COLO668 (cell line): ENCODE results near the gene DDX3X.
"Not testable (repeated sequence)": the region's sequence is repeated elsewhere in the genome, so short reads cannot be mapped to it uniquely, and the experiment has no call there.

Experiments
- DNase-seq: peaks from one replicate; lab custom pipeline; 2025; ENCODE audit not compliant: unreplicated experiment; lab: John Stamatoyannopoulos, UW

The DDX3X gene

DNA sequence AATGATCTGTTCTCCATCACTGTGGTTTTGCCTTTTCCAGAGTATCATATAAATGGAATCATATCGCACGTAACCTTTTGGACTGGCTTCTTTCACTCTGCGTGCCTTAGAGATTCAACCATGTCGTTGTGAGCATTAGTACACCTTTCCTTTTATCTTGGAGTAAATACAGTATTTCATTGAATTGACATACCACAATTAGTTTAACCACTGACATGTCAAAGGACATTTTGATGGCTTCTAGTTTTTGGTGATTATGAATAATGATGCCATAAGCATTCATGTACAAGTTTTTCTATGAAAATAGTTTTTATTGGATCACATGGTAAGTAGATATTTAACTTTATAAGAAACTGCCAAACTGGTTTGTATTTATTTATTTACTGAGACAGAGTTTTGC is 35.2 kb downstream of the DDX3X start:
- no peak for DNase-seq

DNA sequence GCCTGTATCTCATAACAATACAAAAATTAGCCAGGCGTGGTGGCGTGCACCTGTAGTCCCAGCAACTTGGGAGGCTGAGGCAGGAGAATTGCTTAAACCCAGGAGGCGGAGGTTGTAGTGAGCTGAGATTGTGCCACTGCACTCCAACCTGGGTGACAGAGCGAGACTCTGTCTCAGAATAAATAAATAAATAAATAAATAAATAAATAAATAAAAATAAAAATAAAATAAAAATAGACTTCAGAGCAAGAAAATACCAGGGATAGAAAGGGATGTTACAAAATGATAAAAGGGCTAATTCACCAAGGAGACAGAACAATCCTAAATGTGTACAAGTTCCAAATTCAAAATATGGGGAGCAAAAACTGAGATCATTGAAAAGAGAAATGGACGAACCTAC is 37.6 kb downstream of the DDX3X start:
- not testable (repeated sequence) for DNase-seq

DNA sequence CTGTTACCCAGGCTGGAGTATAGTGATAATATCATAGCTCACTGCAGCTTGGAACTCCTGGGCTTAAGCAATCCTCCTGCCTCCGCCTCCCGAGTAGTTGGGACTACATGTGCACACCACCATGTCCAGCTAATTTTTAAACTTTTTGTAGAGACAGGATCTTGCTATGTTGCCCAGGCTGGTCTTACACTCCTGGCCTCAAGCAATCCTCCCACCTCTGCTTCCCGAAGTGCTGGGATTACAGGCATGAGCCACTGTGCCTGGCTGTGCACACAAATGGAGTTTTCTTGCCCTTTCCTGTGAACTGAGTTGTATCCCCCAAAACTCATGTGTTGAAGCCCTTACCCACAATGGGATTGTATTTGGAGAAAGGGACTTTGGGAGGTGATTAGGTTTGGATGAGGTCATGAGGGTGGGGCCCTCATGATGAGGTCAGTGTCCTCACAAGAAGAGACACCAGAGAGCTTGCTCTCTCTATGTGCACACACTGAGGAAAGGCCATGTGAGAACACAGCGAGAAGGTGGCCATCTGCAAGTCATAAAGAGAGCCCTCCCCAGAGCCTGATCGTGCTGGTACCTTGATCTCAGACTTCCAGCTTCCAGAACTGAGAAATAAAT is 40.1 kb downstream of the DDX3X start:
- no peak for DNase-seq

DNA sequence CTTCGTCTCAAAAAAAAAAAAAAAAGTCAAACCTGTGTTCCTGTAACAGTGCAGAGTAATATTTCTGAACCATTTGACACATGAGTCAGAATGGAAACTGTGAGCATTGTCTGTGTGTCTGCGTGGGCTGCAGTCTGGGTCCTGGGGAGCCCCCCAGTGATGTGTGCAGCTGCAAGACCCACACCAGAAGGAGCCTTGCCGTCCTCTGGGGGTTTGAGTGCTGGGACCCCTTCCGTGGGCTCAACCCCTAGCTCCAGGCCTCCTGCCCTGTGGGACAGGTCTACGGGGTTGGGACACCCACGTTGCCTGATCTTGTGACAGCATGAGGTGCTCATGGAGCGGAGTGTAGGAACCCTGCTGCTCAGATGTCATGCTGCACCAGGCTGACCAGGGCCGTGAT is 43.7 kb downstream of the DDX3X start:
- DNase-seq, result no peak

DNA sequence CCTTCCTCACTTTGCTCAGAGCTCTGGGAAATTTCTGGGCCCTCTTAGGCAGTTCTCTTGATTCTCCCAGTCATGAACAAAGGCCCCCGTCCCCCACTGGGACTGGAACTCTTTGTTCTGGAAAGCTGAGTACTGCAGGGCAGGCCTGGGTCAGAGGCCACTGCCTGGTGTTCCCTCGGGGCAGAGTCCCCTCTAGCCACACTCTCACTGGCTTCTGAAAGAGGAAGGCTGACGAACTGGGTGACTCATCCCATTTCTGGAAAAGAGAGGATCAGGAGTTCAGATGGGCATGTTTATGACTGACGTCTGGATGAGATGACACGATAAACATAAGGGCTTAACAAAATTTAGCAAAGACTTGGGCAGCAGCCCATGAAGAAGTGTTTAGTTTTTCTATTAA is 47.7 kb downstream of the DDX3X start:
- DNase-seq, result no peak

DNA sequence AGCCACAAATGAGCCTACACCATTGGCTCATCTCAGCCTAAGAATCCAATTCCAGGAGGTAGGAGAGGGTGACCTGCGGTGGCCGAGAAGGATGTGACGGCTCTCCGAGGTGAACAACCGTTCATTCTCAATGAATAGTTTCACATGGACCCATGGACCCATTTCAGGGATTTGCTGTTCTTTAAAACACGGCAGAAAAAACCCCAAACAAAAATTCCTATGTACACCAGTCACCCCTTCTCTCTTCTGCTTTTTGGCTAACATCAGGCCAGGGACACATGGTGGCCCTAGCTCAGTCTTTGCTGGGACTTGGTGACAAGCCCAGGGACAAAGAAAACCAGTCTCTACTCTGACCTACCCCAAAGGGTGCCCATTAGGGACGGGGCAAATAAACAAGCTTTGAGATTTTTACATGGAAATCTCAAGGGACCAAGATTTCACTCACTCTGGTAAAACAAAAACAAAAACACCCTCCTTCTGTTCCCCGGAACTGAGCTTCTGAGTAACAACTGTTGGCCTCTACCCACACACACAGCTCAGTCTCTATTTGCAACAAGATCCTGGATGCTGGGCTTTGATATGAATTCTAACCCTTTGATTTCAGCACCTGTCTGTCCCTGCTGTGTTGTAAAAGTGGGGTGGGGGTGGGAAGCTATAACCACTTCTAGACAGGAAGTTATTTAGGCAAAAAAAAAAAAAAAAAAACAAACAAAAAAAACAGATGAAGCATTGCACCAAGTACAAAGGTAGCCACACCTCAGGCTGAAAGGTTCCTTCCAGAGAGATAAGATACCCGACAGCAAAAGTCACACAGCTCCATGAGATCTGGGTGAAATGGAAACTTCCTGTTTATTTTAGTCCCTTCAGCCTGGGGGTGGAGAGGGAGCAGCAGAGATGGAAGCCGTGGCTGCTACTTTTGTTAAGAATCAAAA is 49.0 kb downstream of the DDX3X start:
- no peak for DNase-seq

DNA sequence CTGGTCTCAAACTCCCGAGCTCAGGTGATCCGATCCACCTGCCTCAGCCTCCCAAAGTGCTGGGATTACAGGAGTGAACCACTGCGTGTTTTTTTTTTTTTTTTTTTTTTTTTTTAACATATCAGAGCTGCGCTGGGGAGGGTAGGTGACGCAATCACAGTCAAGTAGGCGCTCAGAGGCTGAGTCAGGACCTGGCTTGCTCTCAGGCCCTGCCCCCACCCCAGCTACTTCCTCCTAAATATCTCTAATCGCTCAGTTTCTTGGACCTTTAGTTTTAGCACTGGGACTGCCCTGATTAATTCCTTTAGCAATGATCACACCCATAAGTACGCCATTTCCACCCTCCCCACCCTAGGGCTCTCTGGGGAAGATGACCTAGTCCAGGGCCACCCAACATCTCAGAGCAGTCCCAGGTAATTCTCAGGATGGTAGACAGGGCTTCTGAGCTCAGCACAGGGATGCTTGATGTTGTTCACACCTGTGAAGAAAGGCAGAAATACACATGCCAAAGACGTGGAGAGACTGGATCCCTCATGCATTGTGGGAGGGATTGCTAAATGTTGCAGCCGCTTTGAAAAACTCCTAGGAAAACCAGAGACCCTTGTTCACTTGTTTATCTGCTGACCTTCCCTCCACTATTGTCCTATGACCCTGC is 50.2 kb downstream of the DDX3X start:
- DNase-seq, result no peak

DNA sequence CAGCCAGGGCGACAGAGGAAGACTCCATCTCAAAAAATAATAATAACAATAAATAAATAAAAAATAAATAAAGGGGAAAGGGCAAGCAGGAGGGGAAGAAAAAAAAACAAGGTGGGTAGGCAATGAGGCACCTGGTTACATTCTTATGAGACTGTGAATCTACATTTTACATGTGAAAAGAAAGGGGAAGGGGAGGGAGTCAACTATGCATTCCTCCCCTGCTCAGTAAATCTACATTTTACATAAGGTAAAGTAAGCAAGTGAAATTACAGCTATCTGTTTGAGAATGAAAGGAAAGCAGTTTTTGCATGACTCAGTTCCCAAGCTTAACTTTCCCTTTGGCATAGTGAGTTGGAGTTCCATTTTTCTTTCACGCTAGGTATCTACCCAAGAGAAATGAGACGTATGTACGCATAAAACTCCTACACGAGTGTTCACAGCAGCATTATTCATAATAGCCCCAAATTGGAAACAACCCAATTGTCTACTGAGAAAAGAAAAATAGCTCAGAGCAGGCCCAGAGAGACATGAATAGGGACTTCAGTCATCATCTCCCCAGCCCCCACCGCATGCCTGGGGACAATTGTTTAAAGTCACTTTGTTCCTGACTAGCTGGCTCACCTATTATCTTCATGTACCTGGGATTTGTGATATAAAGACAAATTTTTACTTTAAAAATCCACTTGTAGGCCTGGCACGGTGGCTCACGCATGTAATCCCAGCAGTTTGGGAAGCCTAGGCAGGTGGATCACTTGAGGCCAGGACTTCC is 52.4 kb downstream of the DDX3X start:
- no peak for DNase-seq

DNA sequence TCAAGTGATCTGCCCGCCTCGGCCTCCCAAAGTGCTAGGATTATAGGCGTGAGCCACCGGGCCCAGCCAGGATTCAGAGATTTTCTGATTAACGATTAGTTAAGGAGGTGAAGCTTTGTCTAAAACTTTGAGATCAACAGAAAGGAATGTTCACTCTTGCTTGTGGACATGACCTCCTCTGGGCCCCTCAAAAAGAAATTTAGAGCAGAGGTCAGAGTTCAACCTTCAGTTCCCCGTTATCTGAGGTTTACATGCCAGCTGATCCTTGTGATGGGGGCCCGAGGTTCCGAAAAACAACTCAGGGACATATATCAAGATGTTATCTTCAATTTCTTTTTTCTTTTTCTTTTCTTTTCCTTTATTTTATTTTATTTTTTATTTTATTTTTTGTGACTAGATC is 54.6 kb downstream of the DDX3X start:
- DNase-seq, result no peak

DNA sequence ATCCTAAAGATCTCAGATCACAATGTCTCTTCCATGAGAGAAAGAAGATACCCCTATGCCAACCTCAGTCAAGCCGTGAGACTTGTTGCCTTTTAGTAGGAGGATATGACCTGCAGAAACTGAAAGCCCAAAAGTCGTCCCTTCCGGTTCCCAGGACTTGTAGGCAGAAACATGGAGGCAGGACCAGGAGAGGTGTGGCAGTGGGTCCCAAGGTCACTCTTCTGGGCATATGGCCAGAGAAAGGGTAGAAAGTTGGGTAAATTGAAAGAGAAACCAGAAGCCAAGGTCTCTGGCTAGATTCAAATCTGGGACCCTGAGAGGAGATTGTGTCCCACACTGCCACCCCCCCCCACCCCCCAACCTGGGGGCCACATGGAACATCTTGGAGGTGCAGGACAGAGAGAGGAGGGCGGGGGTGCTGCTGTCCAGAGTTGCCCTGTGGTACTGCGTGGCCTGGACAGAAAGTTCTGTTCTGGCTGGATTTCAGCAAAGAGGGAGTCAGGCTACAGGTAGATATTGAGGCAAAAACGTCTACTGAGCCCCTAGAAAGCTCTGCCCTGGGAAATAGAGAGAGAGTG is 55.4 kb downstream of the DDX3X start:
- no peak for DNase-seq

DNA sequence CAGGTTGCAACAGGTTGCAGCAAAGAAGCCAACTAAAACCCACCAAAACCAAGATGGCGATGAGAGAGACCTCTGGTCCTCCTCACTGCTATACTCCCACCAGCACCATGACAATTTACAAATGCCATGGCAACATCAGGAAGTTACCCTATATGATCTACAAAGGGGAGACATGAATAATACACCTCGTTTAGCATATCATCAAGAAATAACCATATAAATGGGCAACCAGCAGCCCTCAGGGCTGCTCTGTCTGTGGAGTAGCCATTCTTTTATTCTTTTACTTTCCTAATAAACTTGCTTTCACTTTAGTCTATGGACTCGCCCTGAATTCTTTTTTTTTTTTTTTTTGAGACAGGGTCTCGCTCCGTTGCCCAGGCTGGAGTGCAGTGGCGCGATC is 56.6 kb downstream of the DDX3X start:
- DNase-seq, result not testable (repeated sequence)

DNA sequence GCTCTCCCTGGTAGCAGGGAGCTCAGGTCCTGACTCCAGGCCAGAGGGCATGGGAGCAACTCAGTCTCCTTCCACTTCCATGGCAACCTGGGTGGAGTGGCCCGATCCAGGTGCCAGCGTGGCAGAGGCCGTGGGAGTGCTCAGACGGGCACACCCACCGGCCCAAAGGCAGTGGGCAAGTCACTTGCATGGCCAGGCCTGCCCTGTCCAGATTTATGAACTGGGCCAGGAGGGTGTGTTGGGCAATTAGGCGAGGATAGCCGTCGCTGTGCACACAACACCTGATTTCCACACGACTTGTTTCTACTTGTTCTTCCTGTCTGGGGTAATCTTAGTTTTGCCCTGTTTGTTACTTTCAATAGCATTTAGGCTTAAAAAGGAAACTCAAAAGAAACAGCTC is 57.6 kb downstream of the DDX3X start:
- no peak for DNase-seq

DNA sequence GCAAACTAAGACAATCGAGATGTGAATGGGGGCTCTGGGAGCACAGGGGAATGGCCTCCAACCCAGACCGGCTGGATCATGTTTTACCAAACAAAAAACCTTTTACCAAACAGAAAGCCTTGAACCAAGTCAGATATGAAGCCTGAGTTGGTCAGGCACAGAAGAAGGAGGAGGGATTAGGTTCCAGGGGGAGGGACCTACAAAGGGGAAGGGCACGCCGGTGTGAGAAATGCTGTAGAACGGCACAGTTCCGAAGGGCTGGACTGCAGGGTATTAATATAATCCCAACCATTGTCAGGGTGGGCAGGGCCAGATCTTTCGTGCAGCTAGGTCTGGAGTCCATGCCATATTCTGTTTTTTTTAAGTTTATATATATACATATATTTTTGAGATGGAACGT is 60.3 kb downstream of the DDX3X start:
- no peak for DNase-seq

DNA sequence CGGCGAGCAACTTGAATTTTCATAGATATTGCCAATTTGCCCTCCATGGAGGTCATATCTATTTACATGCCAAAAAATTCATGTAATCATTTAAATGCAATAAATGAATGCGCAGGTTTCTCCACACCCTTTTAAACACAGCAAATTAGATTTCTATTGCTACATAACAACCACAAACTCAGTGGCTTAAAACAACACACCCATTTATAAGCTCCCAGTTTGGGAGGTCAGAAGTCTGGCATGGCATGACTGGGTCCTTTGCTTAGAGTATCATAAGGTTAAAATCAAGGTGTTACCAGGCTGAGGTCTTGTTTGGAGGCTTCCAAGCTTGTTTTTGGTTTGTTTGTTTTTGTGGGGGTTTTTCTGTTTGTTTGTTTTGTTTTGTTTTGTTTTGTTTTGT is 63.3 kb downstream of the DDX3X start:
- DNase-seq, result no peak

DNA sequence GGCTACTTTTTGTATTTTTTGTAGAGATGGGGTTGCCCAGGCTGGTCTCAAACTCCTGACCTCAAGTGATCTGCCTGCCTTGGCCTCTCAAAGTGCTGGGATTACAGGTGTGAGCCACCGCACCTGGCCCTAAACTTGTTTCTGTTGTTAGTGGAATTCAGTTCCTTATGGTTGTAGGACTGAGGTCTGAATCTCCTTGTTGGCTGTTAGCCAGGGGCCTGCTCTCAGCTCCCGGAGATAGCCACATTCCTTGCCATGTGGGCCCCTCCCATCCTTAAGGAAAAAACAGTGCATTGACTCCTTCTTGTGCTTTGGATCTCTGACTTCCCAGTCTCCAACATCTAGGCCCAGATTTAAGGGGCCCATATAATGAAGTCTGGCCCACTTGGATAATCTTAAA is 63.8 kb downstream of the DDX3X start:
- DNase-seq, result no peak

DNA sequence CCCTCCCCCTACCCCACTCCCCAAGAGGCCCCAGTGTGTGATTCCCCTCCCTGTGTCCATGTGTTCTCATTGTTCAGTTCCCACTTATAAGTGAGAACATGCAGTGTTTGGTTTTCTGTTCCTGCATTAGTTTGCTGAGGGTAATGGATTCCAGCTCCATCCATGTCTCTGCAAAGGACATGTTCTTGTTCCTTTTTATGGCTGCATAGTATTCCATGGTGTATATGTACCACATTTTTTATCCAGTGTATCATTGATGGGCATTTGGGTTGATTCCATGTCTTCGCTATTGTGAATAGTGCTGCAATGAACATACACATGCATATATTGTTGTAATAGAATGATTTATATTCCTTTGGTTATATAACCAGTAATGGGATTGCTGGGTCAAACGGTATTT is 68.6 kb downstream of the DDX3X start:
- not testable (repeated sequence) for DNase-seq

DNA sequence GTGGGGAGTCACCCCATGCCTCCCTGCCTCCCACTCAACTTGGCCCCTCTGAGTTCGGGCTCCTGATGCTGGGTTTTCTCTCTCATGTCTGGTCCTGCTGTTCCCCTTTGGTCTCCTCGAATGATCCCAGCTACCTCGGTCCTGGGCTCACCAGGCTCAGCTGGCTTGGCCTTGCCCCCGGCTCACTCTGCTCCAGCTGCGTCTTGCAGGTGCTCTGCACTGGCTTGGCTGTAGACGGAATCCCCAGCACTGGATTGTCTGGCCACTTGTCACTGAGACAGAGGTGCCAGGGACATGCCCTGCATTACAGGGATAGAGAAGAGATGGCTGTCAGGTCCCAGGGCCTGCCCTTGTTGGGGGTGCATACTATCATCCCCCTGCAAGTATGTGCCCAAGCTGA is 71.6 kb downstream of the DDX3X start:
- no peak for DNase-seq

DNA sequence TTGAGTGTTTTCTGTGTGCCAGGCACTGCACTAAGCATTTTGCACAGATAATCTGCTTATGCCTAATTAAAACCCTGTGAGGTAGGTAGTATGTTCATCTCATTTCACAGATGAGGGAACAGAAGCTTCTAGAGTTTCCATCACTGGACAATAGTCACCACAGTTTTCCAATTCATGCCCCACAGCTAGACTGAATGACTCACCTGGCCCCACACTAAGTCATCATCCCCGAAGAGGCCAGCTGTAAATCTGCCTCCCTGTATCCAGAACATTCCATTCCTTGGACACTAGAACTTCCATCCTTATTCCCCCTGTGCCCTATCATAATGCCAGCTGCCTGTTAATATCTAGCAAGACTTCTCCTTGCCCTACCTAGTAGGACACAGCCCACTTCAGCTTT is 72.2 kb downstream of the DDX3X start:
- no peak for DNase-seq

DNA sequence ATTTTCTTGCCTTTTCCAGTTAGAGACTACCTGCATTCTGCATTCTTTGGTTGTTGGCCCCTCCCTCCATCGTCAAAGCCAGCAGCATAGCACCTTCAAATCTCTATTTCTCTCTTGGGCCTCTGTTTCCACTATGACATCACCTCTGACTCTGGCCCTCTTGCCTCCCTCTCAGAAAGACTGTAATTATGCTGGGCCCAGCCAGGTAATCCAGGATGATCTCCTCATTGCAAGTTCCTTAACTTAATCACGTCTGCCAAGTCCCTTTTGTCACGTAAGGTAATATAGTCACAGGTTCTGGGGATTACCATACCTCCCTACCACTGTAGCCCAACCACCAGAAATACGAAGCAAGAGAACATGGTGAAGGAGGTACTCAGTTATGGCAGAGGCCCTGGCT is 73.9 kb downstream of the DDX3X start:
- DNase-seq, result no peak

DNA sequence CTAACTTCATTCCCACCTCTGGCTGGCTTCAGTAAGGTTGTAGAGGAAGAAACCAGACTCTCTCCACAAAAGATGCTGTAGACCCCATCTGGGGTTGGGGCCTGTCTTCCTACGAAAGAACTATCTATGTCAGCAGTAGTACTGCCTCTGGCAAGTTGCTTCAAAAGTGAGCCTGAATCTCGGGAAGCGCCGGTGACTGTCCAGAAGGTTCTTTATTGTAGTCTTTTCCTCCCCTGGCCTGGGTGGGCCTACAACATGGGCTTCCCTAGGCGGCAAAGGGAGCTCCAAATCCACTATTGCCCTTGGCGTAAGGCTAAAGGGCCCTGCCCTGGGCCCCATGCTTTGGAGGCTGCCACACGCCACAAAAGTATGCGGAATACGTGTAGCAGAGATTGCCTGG is 74.6 kb downstream of the DDX3X start:
- DNase-seq, result no peak

DNA sequence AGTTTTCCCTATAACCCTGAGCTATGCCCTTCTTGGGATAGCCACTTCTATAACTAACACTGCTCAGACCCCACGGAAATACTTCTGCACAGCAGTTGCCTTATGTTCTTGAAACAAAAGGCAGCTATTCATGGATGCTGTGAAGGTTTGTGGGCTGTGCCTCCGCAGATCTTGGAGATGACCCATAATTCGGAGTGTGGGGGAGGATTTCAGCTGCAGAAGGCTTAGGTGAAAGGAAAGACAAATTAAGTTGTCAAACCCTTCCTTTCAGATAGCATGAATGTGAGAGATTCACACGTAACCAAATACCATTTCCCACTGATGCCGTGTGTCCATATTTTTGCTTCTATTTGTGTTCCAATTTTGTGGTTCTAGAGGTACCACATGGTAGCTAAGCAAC is 75.0 kb downstream of the DDX3X start:
- DNase-seq, result no peak
